Measurements from ENCODE around the gene CHST11. TPM values are rescaled to one million over a fixed set of nuclear protein-coding genes. Genes with fewer than 3 reads are reported as not detected.

CHST11 gene
- total and polyA plus RNA-seq, 9 donors, result 4.0 to 39.9 (median 20.1) TPM

- Histone ChIP-seq H3K4me3 (no peak overlapping the region), H3K4me1 (ENCODE audit: insufficient read depth) (no peaks in the 10 kb centered on the region), H3K27me3 (no peaks in the 10 kb centered on the region), H3K9me3 (no peaks in the 10 kb centered on the region), H3K27ac (no peak overlapping the region), H3K36me3 (no peaks in the 10 kb centered on the region)
- intact Hi-C loops (cut with DNase I), result no loop called here
- TF ChIP-seq CTCF (IDR thresholded peaks at IDR 0.05) (no peak), EP300 (IDR thresholded peaks at IDR 0.05) (no peak), POLR2A (IDR thresholded peaks at IDR 0.05) (no peak)
- no peak for DNase-seq
- WGBS, 3 donors, result 89 to 94% (median 93%) methylated on average over 19 of the region's 19 CpGs
Observed at GRCh38 chr12:104691721-104692556, 235.2 kb downstream of the CHST11 start.

DNA sequence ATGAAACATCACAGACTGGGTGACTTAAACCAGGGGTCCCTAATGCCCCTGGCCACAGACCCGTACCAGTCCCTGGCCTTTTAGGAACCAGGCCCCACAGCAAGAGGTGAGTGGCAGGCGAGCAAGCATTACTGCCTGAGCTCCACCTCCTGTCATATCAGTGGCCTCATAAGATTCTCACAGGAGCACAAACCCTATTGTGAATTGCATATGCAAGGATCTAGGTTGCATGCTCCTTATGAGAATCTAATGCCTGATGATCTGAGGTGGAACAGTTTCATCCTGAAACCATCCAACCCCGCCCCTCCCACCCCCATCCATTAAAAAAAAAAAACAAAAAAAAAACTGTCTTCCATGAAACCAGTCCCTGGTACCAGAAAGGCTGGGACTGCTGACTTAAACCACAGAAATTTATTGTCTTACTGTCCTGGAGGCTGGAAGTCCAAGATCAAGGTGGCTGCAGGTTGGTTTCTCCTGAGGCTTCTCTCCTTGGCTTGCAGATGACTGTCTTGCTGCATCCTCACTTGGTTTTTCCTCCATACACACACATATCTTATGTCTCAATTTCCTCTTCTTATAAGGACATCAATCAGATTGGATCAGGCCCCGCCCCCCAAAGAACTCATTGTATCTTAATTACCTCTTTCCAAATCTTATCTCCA lies 235.9 kb downstream of the CHST11 start:
- no peak for TF ChIP-seq POLR2A (IDR thresholded peaks at IDR 0.05)
- TF ChIP-seq EP300 (IDR thresholded peaks at IDR 0.05), result no peak
- no peak for TF ChIP-seq CTCF (IDR thresholded peaks at IDR 0.05)
- DNase-seq, result no peak
- intact Hi-C loops (cut with DNase I), result no loop called here
- Histone ChIP-seq H3K36me3 (no peaks in the 10 kb centered on the region), H3K27ac (no peak overlapping the region), H3K4me1 (ENCODE audit: insufficient read depth) (no peaks in the 10 kb centered on the region), H3K9me3 (no peaks in the 10 kb centered on the region), H3K27me3 (no peaks in the 10 kb centered on the region), H3K4me3 (no peak overlapping the region)
- 84 to 100% (median 86%) methylated on average over 4 of the region's 4 CpGs for WGBS, 3 donors

DNA sequence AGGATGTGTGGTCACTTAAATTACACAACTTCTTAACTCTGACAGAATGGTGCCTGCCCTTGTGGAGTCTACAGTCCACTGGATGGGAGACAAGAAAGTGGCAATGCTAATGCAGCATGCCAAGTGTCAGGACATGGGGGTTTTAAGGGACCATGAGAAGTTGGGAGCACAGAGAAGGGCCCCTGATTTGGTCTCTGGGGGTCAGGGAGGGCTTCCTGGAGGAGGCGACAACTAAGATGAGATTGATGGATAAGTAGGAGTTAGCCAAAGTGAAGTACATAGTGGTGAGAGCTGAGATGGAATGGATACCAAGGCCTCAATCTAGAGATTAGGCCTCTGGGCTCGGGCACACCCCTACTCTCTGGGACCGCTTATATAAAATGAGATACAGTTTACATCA lies 236.7 kb downstream of the CHST11 start:
- Histone ChIP-seq H3K4me3 (no peak overlapping the region), H3K4me1 (ENCODE audit: insufficient read depth) (no peaks in the 10 kb centered on the region), H3K27ac (no peak overlapping the region), H3K36me3 (no peaks in the 10 kb centered on the region), H3K9me3 (no peaks in the 10 kb centered on the region), H3K27me3 (no peaks in the 10 kb centered on the region)
- no peak for DNase-seq
- intact Hi-C loops (cut with DNase I), result no loop called here
- no peak for TF ChIP-seq CTCF (IDR thresholded peaks at IDR 0.05)
- no peak for TF ChIP-seq EP300 (IDR thresholded peaks at IDR 0.05)
- TF ChIP-seq POLR2A (IDR thresholded peaks at IDR 0.05), result no peak
- 96 to 99% (median 97%) methylated on average over 3 of the region's 3 CpGs for WGBS, 3 donors

- 91 to 96% (median 93%) methylated on average over 4 of the region's 4 CpGs for WGBS, 3 donors
- Histone ChIP-seq H3K27me3 (no peaks in the 10 kb centered on the region), H3K27ac (no peak overlapping the region), H3K4me1 (ENCODE audit: insufficient read depth) (no peaks in the 10 kb centered on the region), H3K9me3 (no peaks in the 10 kb centered on the region), H3K4me3 (no peak overlapping the region), H3K36me3 (no peaks in the 10 kb centered on the region)
- intact Hi-C loops (cut with DNase I), result no loop called here
- TF ChIP-seq CTCF (IDR thresholded peaks at IDR 0.05), result no peak
- no peak for TF ChIP-seq EP300 (IDR thresholded peaks at IDR 0.05)
- TF ChIP-seq POLR2A (IDR thresholded peaks at IDR 0.05), result no peak
- DNase-seq, result no peak
Observed at GRCh38 chr12:104694161-104694560, 237.4 kb downstream of the CHST11 start.

All from ovary (tissue), 9 donors.